ENCODE results near the gene PKN3.
"Not testable (repeated sequence)": the region's sequence is repeated elsewhere in the genome, so short reads cannot be mapped to it uniquely, and the experiment has no call there.

The PKN3 gene

GRCh38 chr9:128702445-128702948 is at the start of gene PKN3:
Gene PKN3 (plus strand): TSS chr9:128702503. CDS start chr9:128702916, 413 bp downstream.
- DNase-seq (ENCODE audit: low read depth in 2 of 2), result peak; percentile 75 to 86

GRCh38 chr9:128653908-128654307 is 48.4 kb upstream of the PKN3 start:
- DNase-seq (ENCODE audit: low read depth in 2 of 2), result no peak

- no peak for DNase-seq (ENCODE audit: low read depth in 2 of 2)
Observed at GRCh38 chr9:128654481-128654880, 47.8 kb upstream of the PKN3 start.

- peak; percentile 92 to 93 for DNase-seq (ENCODE audit: low read depth in 2 of 2)
Observed at GRCh38 chr9:128656416-128657343, 45.6 kb upstream of the PKN3 start, which contains the start of gene DYNC2I2. Gene DYNC2I2 (minus strand): TSS chr9:128656847. CDS start chr9:128656726, 121 bp downstream.

GRCh38 chr9:128657344-128657704 is 45.0 kb upstream of the PKN3 start:
- no peak for DNase-seq (ENCODE audit: low read depth in 2 of 2)

GRCh38 chr9:128657796-128658195 is 44.5 kb upstream of the PKN3 start:
- no peak for DNase-seq (ENCODE audit: low read depth in 2 of 2)

- not testable (repeated sequence) for DNase-seq (ENCODE audit: low read depth in 2 of 2)
Observed at GRCh38 chr9:128666481-128666941, 35.8 kb upstream of the PKN3 start.

GRCh38 chr9:128669786-128670185 is 32.5 kb upstream of the PKN3 start:
- DNase-seq (ENCODE audit: low read depth in 2 of 2), result no peak

GRCh38 chr9:128675382-128675781 is 26.9 kb upstream of the PKN3 start:
- no peak for DNase-seq (ENCODE audit: low read depth in 2 of 2)

GRCh38 chr9:128677794-128678193 is 24.5 kb upstream of the PKN3 start:
- DNase-seq (ENCODE audit: low read depth in 2 of 2), result no peak

- no peak for DNase-seq (ENCODE audit: low read depth in 2 of 2)
Observed at GRCh38 chr9:128683340-128684064, 18.8 kb upstream of the PKN3 start.

- DNase-seq (ENCODE audit: low read depth in 2 of 2), result no peak
Observed at GRCh38 chr9:128684065-128684324, 18.3 kb upstream of the PKN3 start.

GRCh38 chr9:128684325-128685199 is 17.7 kb upstream of the PKN3 start:
- peak; percentile 43 to 46 for DNase-seq (ENCODE audit: low read depth in 2 of 2)

GRCh38 chr9:128685636-128686489 is 16.4 kb upstream of the PKN3 start:
- DNase-seq (ENCODE audit: low read depth in 2 of 2), result no peak

GRCh38 chr9:128687453-128687852 is 14.8 kb upstream of the PKN3 start:
- no peak for DNase-seq (ENCODE audit: low read depth in 2 of 2)

- DNase-seq (ENCODE audit: low read depth in 2 of 2), result peak; percentile 83 to 87
Observed at GRCh38 chr9:128688501-128689292, 13.6 kb upstream of the PKN3 start, which contains the start of gene SET. Gene SET (plus strand): TSS chr9:128689222. CDS start chr9:128689583, 361 bp downstream.

GRCh38 chr9:128689293-128689774 is 13.0 kb upstream of the PKN3 start:
- peak in 1 of 2 donors; percentile 40 for DNase-seq (ENCODE audit: low read depth in 2 of 2)

- DNase-seq (ENCODE audit: low read depth in 2 of 2), result no peak
Observed at GRCh38 chr9:128689820-128690683, 12.3 kb upstream of the PKN3 start.

GRCh38 chr9:128690684-128691034 is 11.6 kb upstream of the PKN3 start:
- DNase-seq (ENCODE audit: low read depth in 2 of 2), result no peak
